Activated CD4-positive, alpha-beta T cell treated with anti-CD3 and anti-CD28 coated beads, Interleukin-2, amount 10 ng/mL, durations not matched to agents 7 days and 5 days (primary cell): ENCODE results near the gene RNU6-1. TPM values are rescaled to one million over a fixed set of nuclear protein-coding genes. Genes with fewer than 3 reads are reported as not detected.
A peak's percentile ranks its signal among the peaks of the same experiment; 100 is the strongest.

ENCODE experiments used
- CTCF ChIA-PET: fragments of 350-600 bp; sonication (Branson Sonifier 250); formaldehyde crosslinking; loops from one replicate; lab custom pipeline; 2021; ENCODE audit warnings: antibody characterized with exemption; lab: Charles Lee
- POLR2A ChIA-PET: fragments of 350-600 bp; sonication (Branson Sonifier 250); formaldehyde crosslinking; loops from one replicate; lab custom pipeline; 2021; ENCODE audit warnings: antibody characterized with exemption; lab: Charles Lee
- DNase-seq: peaks from one replicate; pipeline ENCODE4 v3.0.0-alpha.2; 2020
- H3K27ac Mint-ChIP-seq: one replicate; pipeline ENCODE4 v1.8.0; 2021; ENCODE audit warnings: mild to moderate bottlenecking, moderate library complexity, mixed read lengths
- H3K27me3 Mint-ChIP-seq: one replicate; pipeline ENCODE4 v1.8.0; 2021; ENCODE audit warnings: mixed read lengths
- H3K36me3 Mint-ChIP-seq: one replicate; pipeline ENCODE4 v1.8.0; 2021; ENCODE audit warnings: low read depth, mixed read lengths
- H3K4me1 Mint-ChIP-seq: one replicate; pipeline ENCODE4 v1.8.0; 2021; ENCODE audit warnings: mixed read lengths
- H3K4me3 Mint-ChIP-seq: one replicate; pipeline ENCODE4 v1.8.0; 2021; ENCODE audit warnings: mild to moderate bottlenecking, moderate library complexity, mixed read lengths
- H3K9me3 Mint-ChIP-seq: one replicate; pipeline ENCODE4 v1.8.0; 2021; ENCODE audit warnings: mixed read lengths
- total RNA-seq, 2 experiments: library from RNA; stranded (reverse); gene quantifications; one replicate each; pipeline ENCODE4 v1.2.3, GENCODE V29; 2021

Gene RNU6-1
- total RNA-seq, 2 experiments from 2014 or later: not detected

DNA sequence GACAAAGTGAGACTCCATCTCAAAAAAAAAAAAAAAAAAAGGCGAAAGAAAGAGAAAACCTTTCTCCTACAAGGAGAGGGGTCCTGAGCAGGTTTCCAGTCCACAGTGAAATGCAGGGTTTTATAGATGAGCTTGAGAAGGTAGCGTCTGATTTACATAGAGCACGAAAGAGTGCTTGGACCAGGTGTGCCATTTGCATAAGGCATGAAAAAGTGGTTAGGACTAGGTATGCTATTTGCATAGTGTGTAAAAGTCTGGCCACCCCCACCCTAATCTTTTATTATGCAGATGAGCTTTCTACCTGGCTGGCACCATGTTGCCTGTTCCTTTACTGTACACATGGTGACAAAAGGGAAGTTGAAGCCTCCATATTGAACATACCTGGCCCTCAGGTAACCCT, 13.6 kb upstream of the RNU6-1 start:
- Mint-ChIP-seq H3K9me3 (no peaks in the 10 kb centered on the region), H3K27ac (no peak overlapping the region), H3K4me1 (peaks cover 1% of the 10 kb centered on the region), H3K27me3 (peaks cover 11% of the 10 kb centered on the region), H3K4me3 (no peak overlapping the region), H3K36me3 (no peaks in the 10 kb centered on the region)
- POLR2A ChIA-PET: no interaction called here
- DNase-seq: no peak
- CTCF ChIA-PET: interaction anchor here (1.0 to 1.9 kb wide), 3 partner anchors 10 to 30 kb away, joined by 3 to 10 read pairs (median 4); no protein-coding TSS in a partner anchor

DNA sequence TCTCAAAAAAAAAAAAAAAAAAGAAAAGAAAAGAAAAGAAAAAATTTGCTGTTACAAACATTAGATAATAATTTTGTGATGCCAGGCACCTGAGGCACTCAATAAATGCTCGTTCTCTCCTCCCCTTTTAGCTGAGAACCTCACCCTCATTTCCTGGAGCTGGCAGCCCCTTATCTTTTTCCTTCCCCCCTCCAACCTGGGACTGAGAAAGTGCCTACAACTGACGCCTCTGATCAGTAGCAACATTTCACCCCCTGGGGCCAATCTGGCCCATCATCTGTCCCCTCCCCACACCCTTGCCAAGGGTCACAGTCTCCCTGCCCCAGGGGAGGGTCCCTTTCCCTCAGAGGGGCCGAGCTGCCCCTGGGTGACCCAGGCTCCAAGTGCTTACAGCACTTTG, 12.6 kb upstream of the RNU6-1 start:
- H3K4me1 Mint-ChIP-seq: peaks cover 1% of the 10 kb centered on the region
- H3K4me3 Mint-ChIP-seq: no peak overlapping the region
- DNase-seq: no peak
- H3K27ac Mint-ChIP-seq: no peak overlapping the region
- peaks cover 16% of the 10 kb centered on the region for H3K27me3 Mint-ChIP-seq
- CTCF ChIA-PET: no interaction called here
- H3K9me3 Mint-ChIP-seq: no peaks in the 10 kb centered on the region
- H3K36me3 Mint-ChIP-seq: no peaks in the 10 kb centered on the region
- POLR2A ChIA-PET: no interaction called here

DNA sequence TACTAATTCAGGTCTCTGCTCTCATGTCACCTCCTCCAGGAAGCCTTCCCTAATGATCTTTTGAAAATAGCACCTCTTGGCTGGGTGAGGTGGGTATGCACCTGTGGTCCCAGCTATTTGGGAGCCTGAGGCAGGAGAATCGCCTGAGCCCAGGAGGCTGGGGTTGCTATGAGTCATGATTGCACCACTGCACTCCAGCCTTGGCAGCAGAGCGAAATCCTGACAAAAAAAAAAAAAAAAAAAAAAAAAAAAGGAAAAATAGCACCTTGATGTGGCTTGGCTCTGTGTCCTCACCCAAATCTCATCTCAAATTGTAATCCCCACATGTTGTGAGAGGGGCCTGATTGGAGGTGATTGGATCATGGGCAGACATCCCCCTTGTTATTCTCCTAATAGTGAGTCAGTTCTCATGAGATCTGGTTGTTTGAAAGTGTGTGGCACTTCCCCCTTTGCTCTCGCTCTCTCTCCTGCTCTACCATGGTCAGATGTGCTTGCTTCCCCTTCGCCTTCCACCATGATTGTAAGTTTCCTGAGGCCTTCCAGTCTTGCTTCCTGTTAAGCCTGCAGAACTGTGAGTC, 11.2 kb upstream of the RNU6-1 start:
- no peaks in the 10 kb centered on the region for H3K9me3 Mint-ChIP-seq
- DNase-seq: no peak
- H3K4me3 Mint-ChIP-seq: no peak overlapping the region
- peaks cover 16% of the 10 kb centered on the region for H3K27me3 Mint-ChIP-seq
- ChIA-PET POLR2A (no interaction called here), CTCF (no interaction called here)
- H3K36me3 Mint-ChIP-seq: no peaks in the 10 kb centered on the region
- H3K27ac Mint-ChIP-seq: no peak overlapping the region
- H3K4me1 Mint-ChIP-seq: peaks cover 1% of the 10 kb centered on the region

DNA sequence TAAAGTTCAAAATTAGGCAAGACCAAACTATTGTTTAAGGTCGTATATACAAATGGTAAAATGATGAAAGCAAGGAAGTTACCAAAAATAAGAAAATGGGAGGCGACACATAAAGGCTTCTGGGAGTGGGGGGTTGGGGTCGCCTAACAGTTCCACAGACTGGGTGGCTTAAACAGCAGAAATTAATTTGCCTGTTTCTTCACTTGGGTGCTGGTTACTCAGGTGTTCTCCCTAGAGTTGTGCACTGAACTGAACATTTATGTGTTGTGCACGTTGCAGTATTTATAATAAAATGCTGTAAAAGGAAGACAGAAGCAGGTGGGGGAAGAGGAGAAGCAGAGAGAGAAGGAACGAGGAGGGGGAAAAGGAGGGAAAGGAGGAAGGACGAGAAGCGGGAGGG, 10.5 kb upstream of the RNU6-1 start:
- Mint-ChIP-seq H3K9me3 (no peaks in the 10 kb centered on the region), H3K36me3 (no peaks in the 10 kb centered on the region), H3K4me3 (no peak overlapping the region), H3K4me1 (peaks cover 1% of the 10 kb centered on the region), H3K27ac (no peak overlapping the region), H3K27me3 (peaks cover 16% of the 10 kb centered on the region)
- ChIA-PET CTCF (no interaction called here), POLR2A (no interaction called here)
- no peak for DNase-seq

DNA sequence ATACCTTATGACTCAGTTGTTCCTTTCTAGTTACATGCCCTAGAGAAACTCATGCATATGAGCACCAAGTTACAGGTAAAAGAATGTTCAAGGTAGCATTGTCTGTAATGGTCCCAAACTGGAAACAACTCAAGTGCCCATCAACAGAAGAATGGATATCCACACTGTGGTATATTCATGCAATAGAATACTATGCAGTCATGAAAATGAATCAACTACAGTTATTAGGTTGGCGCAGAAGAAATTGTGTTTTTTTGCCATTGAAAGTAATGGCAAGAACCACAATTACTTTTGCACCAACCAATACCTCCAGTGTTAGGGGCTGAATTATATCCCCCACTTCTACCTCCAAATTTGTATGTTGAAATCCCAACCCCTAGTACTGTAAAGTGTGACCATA, 9.7 kb upstream of the RNU6-1 start:
- peaks cover 1% of the 10 kb centered on the region for H3K4me1 Mint-ChIP-seq
- CTCF ChIA-PET: no interaction called here
- H3K36me3 Mint-ChIP-seq: no peaks in the 10 kb centered on the region
- peaks cover 16% of the 10 kb centered on the region for H3K27me3 Mint-ChIP-seq
- POLR2A ChIA-PET: no interaction called here
- no peak overlapping the region for H3K4me3 Mint-ChIP-seq
- no peak overlapping the region for H3K27ac Mint-ChIP-seq
- no peaks in the 10 kb centered on the region for H3K9me3 Mint-ChIP-seq
- no peak for DNase-seq

DNA sequence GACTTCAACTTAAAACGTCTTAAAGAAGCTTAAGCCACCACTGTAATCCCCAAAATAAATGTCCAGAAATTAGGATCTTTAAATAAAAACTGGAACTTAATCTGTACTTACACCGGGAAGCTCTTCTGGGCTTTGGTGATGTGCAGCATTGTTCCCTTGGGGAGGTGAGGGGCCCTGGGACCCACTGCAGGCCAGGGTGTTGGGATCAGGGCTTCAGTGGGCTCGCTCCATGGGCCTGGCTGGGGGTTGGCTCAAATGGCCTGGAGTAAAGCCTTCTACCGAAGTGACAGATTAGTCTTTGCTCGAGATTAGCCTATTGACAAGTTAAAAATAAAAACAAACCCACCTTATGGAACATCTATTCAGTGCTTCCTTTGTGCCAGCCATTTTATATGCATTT, 6.1 kb upstream of the RNU6-1 start:
- Mint-ChIP-seq H3K4me3 (no peak overlapping the region), H3K4me1 (peaks cover 8% of the 10 kb centered on the region), H3K27me3 (peaks cover 14% of the 10 kb centered on the region), H3K36me3 (no peaks in the 10 kb centered on the region), H3K27ac (no peak overlapping the region), H3K9me3 (no peaks in the 10 kb centered on the region)
- ChIA-PET POLR2A (no interaction called here), CTCF (no interaction called here)
- no peak for DNase-seq

DNA sequence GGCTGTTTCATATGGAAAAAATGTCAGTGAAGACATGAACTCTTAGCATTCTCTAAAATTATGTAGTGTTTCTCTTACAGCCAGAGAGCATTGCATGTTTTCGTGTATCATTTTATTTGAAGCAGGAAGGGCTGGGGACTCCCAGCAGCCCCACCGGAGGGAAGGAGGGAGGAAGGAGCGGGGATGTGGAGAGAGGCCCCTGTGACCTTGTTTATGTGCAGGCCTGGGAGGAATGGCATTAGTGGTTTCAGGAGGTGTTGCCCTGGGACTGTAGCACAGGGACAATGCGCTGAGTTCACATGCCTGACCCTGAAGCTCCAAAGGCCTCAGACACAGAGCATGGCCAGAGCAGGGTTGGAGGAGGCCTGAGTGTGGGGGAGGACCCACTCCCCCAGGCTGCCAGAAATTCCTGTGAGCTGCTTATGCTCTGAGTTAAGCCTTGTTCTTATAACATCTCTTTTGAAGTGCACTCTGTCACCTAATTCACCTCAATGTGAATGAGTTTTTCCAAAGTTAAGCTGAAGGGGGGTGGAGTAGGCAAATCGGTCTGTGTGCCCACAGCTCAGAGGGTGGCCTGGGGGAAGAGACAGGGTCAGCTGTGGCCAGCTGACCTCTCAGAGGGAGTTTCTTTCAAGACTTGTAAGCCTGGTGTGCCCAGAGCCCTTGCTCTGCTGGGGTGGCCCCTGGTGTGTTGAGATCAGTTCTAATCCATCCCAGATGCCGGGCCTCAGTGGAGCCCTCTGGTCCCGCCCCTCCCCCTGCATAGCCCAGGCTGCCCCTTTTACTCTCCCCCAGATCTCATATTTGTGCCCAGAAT, 3.9 kb upstream of the RNU6-1 start:
- ChIA-PET CTCF (interaction anchor here (1.0 kb wide), 1 partner anchor 11 kb away, joined by 3 read pairs; no protein-coding TSS in a partner anchor), POLR2A (no interaction called here)
- Mint-ChIP-seq H3K9me3 (no peaks in the 10 kb centered on the region), H3K36me3 (no peaks in the 10 kb centered on the region), H3K27me3 (peaks cover 11% of the 10 kb centered on the region), H3K4me1 (peaks cover 20% of the 10 kb centered on the region), H3K27ac (no peak overlapping the region), H3K4me3 (no peak overlapping the region)
- DNase-seq: no peak

DNA sequence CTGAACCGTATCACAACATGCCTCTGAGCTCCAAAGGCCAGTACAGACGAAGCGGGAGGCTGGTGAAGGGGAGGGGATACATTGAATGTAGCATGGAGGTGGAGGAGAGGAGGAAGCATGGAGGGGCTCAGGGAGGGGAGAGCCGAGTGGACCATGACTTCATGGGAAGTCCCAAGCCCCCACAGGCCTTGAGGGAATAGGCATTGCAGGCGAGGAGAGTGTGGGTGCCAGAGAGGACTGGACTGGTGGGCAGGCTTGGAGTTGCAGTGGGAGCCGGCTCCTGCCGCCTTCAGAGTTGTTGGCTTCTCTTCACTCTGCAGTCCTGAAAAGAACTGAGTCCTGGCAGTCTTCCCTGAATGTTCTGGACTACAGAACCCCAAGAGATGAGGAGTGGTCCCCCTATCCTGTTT, 3.3 kb upstream of the RNU6-1 start:
- H3K27me3 Mint-ChIP-seq: peaks cover 13% of the 10 kb centered on the region
- CTCF ChIA-PET: no interaction called here
- H3K36me3 Mint-ChIP-seq: no peaks in the 10 kb centered on the region
- peaks cover 25% of the 10 kb centered on the region for H3K4me1 Mint-ChIP-seq
- H3K27ac Mint-ChIP-seq: no peak overlapping the region
- H3K4me3 Mint-ChIP-seq: no peak overlapping the region
- no peaks in the 10 kb centered on the region for H3K9me3 Mint-ChIP-seq
- POLR2A ChIA-PET: no interaction called here
- no peak for DNase-seq

DNA sequence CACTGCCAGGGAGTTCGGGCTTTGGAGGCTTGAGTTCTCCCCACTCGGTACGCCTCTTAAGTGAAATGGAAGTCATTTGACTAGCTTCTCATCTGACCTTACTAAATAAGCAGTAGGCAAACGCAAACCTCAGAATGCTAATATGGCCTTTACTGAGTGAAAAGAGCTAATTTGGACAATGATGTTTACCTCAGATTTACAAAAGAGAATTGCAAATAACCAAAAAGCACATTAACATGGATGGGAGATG, 1.6 kb upstream of the RNU6-1 start:
- Mint-ChIP-seq H3K4me3 (peak overlapping the region; percentile 83), H3K9me3 (no peaks in the 10 kb centered on the region), H3K27ac (no peak overlapping the region), H3K36me3 (no peaks in the 10 kb centered on the region), H3K4me1 (peaks cover 27% of the 10 kb centered on the region), H3K27me3 (peaks cover 20% of the 10 kb centered on the region)
- no peak for DNase-seq
- POLR2A ChIA-PET: interaction anchor here (0.6 kb wide), 2 partner anchors 95 to 357 kb away, joined by 3 read pairs; no protein-coding TSS in a partner anchor
- CTCF ChIA-PET: interaction anchor here (0.6 to 1.2 kb wide), 2 partner anchors 18 to 281 kb away, joined by 3 to 4 read pairs; no protein-coding TSS in a partner anchor

DNA sequence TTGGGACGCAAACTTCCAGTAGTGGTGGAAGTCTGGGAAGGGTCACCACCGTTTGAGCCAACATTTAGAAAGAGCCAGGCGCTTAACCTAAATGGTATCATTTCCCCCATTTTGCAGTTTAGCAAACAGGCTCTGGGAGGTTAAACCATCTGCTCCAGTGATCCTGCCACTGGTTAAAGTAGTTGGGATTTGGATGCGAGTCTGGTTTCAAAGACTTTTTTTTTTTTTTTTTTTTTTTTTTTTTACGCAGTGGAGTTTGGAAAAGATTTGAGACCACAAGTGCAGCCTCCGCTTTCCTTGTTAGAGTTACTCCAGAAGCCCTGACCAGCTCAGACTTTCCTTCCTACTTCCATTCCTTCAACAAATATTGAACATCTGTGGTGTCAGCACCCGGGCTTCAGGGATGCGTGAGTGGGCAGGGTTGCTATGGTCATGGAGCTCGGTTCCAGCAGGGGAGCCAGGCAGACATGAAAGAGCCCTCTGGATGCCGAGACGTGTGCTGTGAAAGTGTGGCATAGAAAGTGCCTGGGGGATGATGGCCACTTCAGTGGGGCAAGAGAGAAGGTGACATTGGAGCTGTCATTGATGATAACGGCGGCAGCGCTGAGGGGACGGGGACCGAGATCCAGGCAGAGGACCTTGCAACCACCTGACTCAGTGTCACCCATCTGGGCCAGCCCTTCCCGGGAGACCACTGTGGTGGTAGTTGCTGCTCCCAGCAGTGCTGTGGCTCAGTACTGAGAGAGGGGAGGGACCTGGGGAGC, 1.1 kb upstream of the RNU6-1 start:
- peaks cover 25% of the 10 kb centered on the region for H3K27me3 Mint-ChIP-seq
- ChIA-PET POLR2A (interaction anchor here (0.6 kb wide), 3 partner anchors 95 to 551 kb away, joined by 3 read pairs; no protein-coding TSS in a partner anchor), CTCF (interaction anchor here (0.6 to 1.2 kb wide), 3 partner anchors 13 to 282 kb away, joined by 3 to 4 read pairs (median 4); no protein-coding TSS in a partner anchor)
- H3K27ac Mint-ChIP-seq: peak overlapping the region; percentile 96
- H3K4me1 Mint-ChIP-seq: peaks cover 32% of the 10 kb centered on the region
- no peaks in the 10 kb centered on the region for H3K9me3 Mint-ChIP-seq
- no peak for DNase-seq
- H3K36me3 Mint-ChIP-seq: no peaks in the 10 kb centered on the region
- H3K4me3 Mint-ChIP-seq: peak overlapping the region; percentile 83

DNA sequence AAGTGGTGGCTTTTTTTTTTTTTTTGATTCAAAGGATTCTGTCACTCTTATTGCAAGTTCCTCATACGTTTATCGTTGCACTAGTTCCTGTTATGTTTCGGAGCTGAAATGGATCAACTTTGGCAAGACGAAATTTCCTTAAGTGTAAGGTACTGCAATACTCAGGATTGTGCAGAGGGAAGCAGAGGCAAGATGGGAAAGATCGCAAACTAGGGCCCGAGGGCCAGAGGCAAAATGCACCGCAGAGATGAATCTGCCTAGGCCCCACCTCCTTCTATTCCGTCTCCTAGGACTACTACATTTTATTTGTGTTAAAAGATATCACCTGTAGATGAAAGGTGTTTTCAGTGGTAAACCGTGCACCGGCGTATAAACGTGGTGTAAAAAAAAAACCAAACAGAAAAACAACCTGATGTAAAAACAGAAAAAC, 331 bp downstream of the RNU6-1 start:
- Mint-ChIP-seq H3K4me1 (peaks cover 44% of the 10 kb centered on the region), H3K9me3 (no peaks in the 10 kb centered on the region), H3K27ac (peak overlapping the region; percentile 96), H3K36me3 (no peaks in the 10 kb centered on the region), H3K27me3 (peaks cover 39% of the 10 kb centered on the region), H3K4me3 (peak overlapping the region; percentile 83)
- ChIA-PET POLR2A (no interaction called here), CTCF (no interaction called here)
- peak; percentile 52 for DNase-seq

DNA sequence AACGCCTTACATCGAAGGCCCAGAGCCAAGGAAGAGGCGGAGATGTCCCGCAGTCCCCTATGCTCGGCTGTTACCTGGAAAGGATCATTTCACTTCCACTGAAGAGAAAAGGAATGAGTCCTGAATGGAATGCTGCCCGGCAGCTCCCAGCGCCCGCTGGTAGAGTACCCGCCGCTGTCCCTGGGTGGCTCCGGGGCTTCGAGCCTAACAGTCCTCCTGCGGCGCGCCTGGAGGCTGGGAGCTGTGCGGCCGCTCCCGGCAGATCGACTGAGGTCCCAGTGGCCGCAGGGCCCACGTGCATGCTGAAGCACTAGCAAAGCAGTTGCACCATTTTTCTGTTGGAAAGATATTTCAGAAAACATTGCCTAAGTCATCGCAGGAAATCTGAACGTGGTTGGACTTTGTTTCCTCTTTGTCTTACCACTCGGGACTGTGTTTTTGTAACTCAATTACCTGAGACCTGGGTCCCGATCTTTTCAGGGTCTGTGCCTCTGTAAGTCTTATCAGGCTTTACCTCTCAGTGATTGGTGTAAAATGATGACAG, 984 bp downstream of the RNU6-1 start:
- ChIA-PET POLR2A (no interaction called here), CTCF (no interaction called here)
- Mint-ChIP-seq H3K27me3 (peaks cover 46% of the 10 kb centered on the region), H3K4me1 (peaks cover 50% of the 10 kb centered on the region), H3K27ac (peak overlapping the region; percentile 96), H3K4me3 (peak overlapping the region; percentile 25), H3K9me3 (no peaks in the 10 kb centered on the region), H3K36me3 (peaks cover 2% of the 10 kb centered on the region)
- DNase-seq: no peak

DNA sequence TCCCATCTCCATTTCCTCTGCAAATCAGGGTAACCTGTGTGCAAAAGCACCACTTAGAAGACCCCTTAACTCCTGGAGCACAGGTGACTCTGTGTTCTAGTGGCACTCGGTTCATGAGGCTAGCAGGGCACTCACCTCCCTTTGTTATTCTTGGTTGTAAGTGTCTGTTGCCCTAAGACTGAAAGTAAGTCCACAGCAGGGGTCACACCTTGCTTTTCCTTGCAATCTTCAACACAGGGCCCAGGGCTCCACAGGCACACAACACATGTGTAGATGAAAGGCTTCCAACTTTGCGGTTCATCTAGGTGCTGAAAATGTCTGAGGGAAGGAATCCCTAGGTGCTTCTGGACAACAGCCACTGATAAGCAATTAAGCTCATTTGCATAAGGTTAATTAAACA, 2.9 kb downstream of the RNU6-1 start:
- H3K4me1 Mint-ChIP-seq: peaks cover 61% of the 10 kb centered on the region
- peaks cover 2% of the 10 kb centered on the region for H3K36me3 Mint-ChIP-seq
- ChIA-PET POLR2A (no interaction called here), CTCF (no interaction called here)
- H3K4me3 Mint-ChIP-seq: no peak overlapping the region
- H3K27me3 Mint-ChIP-seq: peaks cover 63% of the 10 kb centered on the region
- no peak for DNase-seq
- H3K9me3 Mint-ChIP-seq: no peaks in the 10 kb centered on the region
- H3K27ac Mint-ChIP-seq: no peak overlapping the region
